ENCODE results near the gene LCE4A.
"Not testable (repeated sequence)": the region's sequence is repeated elsewhere in the genome, so short reads cannot be mapped to it uniquely, and the experiment has no call there.

The LCE4A gene

DNA sequence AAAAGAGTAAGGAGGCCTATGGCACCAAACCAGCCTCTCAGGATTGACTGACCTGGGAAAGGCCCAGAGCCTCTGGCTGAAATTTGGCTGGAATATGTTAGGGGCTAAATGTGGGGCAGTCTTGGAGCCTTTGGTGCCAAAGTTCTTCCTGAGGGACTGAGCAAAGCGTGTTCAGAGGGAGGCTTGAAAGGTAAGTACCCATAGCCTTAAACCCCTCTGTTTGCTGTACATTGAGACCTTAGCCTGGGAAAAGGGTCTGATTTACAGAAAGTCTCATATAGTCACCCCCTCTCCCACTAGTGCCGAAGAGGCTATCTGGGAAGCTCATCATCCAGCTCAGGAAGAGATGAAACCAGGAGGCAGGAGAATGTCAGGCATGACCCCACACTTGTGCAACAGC lies at the start of gene LCE4A:
Gene LCE4A (plus strand): TSS at position 301 of the 400 bp plus-strand sequence. CDS start 916 bp downstream, outside the sequence.
- no peak for DNase-seq

DNA sequence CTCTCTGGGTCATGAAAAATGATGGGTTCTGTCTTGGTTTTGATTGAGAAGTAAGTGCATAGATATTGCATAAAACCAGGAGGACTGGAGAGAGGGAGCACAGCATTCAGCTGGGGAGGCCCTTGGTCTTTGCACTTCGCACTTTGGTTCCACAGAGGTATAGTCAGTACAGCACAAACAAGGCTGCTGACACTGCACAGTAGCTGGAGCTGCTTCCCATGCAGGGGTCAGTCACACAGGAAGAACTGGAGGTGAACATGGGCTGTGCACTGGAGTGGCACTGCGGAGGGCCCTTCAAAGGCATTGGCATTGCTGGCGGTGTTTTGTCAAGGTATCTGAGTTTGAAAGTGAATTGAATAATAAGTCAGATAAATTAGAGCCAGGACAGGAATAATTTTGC lies 49.3 kb upstream of the LCE4A start:
- DNase-seq: no peak

GRCh38 chr1:152663098-152663497 lies 44.9 kb upstream of the LCE4A start, which contains the start of gene LCE2D:
LCE2D (plus strand) TSS chr1:152663380; CDS start chr1:152664106, 726 bp downstream.
- no peak for DNase-seq

DNA sequence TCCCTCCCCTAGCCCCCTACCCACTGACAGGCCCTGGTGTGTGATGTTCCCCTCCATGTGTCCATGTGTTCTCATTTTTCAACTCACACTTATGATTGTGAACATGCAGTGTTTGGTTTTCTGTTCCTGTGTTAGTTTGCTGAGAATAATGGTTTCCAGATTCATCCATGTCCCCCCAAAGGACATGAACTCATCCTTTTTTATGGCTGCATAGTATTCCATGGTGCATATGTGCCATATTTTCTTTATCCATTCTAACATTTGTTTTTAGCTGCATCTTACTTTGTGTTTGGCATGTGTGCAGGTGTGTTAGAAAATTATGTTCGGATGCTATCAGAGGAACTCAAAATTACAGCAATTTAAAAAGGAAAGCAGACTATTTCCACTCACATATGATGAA lies 41.8 kb upstream of the LCE4A start:
- not testable (repeated sequence) for DNase-seq

DNA sequence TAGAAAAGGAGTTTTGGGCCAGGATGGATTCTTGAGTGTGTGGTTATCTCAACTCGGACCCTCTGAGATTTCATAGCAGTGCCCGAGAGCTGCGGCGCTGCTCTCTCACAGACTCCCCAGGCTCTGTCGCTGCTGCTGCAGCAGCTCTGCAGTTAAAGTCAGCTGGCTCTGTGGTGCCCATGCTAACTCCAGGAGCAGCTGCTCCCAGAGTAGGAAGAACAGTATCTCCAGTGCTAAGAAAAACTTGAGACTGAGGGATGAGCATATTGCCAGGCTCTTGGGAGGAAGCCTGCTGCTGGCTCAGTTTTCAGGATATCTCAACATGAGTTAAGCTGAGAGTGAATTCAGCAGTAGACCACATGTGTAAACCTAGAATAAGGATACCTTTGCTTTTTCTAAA lies 40.3 kb upstream of the LCE4A start:
- no peak for DNase-seq

DNA sequence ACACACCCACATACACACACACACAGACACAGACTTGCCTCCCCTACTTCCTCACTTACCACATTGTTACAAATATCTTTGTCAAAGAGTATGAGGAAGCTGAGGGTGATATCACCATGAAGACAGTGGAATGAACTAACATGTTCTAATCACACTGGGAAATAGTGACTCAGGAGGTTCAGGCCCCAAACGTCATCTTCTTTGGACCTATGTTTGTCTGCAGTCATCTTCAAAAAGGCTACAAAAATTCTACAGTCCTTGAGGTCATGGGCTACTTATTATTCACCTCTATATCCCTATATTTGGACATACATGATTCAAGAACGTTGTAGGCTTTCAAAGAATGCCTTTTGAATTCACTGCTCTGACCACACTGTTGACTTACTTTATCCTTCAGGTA lies 34.9 kb upstream of the LCE4A start:
- no peak for DNase-seq

GRCh38 chr1:152674983-152675382 lies 33.0 kb upstream of the LCE4A start, which contains the start of gene LCE2C:
LCE2C (plus strand) TSS chr1:152675279; CDS start chr1:152676016, 737 bp downstream.
- not testable (repeated sequence) for DNase-seq

GRCh38 chr1:152679459-152679858 lies 28.5 kb upstream of the LCE4A start:
- no peak for DNase-seq

GRCh38 chr1:152681616-152682015 lies 26.3 kb upstream of the LCE4A start:
- DNase-seq: no peak

GRCh38 chr1:152683846-152684245 lies 24.1 kb upstream of the LCE4A start:
- DNase-seq: no peak

- not testable (repeated sequence) for DNase-seq
These were observed 22.1 kb upstream of the LCE4A start, which contains the start of gene LCE2B for GRCh38 chr1:152685823-152686222. LCE2B (plus strand) TSS chr1:152686123; CDS start chr1:152686844, 721 bp downstream.

DNA sequence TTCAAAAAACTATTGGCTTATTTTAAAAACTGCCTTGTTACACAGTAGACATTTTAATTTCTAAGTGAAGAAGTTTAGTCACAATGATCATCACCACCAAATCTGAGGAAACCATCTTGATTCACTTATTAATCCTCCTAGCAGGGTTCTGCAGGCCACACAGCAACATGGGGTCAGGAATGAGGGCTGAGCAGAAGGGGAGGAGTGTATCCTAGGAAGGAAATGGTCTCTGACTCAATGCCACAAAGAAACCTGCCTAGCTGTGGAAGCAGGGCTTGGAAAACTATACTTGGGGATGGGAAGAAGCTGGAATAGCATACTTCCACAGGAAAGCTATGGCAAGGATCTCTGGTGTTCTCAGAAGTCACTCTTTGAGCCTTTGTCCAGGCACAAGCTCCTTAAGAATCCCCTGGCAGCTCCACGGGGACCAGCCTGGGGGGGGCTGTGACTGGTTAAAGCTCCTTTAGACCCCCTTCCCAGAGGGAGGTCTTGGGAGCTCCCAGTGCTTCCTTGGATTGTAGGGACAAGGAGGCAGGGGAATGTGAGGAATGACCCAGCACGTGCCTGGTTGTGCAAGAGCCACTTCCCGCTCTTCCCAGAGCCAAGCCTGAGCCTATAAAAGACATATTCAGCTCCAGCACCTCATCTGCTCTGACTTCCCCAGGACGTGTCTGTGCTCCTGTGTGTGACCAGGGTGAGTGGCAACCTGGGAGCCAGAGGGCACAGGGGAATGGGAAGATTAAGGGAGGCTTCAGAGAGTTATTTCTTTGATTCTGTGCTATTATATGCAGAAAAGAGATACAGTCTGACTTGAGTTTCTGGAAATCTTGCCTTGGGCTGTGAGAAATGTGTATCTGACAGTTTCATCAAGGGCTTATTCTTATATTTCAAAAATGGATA lies 10.0 kb upstream of the LCE4A start, which contains the start of gene LCE2A:
Gene LCE2A (plus strand): TSS at position 645 of the 900 bp plus-strand sequence. CDS start 557 bp downstream, outside the sequence.
- no peak for DNase-seq

DNA sequence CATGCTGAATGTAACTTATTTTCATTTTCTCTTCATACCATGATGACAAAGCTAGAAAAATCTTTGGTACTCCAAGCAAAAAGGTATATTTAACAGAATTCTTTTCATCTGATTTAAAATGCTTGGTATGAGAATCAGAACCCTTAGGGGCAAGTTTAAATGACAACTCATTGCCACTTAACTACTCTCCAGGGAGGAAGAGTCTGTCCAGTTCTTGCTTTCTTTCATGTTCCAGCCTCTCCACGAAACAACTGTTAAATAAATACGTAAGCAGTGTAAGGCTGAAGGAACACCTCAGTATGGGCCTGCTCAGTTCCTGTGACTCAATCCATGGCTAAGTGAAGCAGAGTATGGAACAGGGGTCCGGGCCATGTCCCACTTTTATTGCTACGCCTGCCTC lies 8.2 kb upstream of the LCE4A start:
- DNase-seq: no peak

- no peak for DNase-seq
These were observed 10.3 kb downstream of the LCE4A start for GRCh38 chr1:152718238-152718637.

DNA sequence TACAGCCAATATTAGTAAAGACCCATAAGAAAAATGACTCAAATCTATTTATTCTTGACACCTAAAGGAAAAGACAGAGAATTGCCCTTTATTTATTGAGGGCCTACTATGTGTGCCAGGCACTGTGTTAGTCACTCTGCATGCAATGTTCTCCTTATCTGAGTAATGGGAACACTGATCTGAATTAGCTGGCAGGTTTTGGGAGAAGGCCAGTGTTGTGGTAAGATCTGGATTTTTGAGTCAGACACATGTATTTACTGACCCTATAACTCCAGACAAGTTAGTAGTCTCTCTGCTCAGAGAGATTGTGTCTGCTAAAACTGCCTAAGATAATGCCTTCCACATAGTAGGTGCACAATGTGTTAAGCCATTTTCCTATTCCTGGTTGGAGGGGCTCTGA lies 17.3 kb downstream of the LCE4A start:
- no peak for DNase-seq

DNA sequence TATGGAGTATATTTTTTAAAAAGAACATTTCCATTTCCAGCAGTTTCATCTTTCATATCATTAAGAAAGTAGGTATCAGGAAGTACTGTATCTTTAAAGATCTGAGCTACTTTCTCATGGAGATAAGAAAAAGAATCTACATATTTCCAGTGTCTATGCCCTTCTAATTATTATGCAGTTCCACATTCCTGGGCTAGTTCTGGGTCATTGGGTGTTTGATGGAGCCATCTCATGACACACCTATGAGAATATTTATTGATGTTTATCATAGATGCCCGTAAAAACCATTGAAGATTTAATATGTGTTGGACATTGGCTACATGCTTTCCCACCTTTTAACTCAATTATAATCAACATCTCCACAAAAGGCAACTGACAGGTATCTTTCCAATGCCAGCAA lies 21.0 kb downstream of the LCE4A start:
- no peak for DNase-seq

DNA sequence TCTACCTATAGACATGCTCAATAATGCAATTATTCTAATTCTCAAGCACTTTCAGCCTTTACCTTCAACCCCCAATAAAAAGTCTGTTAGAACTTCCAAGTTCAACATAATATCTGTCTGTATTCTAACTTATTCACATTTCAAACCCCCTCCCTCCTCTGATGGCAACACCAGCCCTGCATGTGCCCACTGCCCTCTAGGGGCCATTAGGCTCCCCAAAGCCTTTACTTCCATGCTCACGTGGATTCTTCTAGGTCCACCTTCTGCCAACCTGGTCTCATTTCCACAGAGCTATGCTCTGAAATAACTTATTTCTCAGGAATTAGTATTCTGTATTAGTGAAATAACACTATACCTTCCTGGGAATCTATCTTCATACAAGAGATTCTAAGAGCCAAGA lies 27.7 kb downstream of the LCE4A start:
- no peak for DNase-seq

GRCh38 chr1:152737997-152738396 lies 30.0 kb downstream of the LCE4A start:
- DNase-seq: no peak

GRCh38 chr1:152739841-152740240 lies 31.9 kb downstream of the LCE4A start:
- no peak for DNase-seq

GRCh38 chr1:152741656-152742055 lies 33.7 kb downstream of the LCE4A start:
- DNase-seq: no peak

DNA sequence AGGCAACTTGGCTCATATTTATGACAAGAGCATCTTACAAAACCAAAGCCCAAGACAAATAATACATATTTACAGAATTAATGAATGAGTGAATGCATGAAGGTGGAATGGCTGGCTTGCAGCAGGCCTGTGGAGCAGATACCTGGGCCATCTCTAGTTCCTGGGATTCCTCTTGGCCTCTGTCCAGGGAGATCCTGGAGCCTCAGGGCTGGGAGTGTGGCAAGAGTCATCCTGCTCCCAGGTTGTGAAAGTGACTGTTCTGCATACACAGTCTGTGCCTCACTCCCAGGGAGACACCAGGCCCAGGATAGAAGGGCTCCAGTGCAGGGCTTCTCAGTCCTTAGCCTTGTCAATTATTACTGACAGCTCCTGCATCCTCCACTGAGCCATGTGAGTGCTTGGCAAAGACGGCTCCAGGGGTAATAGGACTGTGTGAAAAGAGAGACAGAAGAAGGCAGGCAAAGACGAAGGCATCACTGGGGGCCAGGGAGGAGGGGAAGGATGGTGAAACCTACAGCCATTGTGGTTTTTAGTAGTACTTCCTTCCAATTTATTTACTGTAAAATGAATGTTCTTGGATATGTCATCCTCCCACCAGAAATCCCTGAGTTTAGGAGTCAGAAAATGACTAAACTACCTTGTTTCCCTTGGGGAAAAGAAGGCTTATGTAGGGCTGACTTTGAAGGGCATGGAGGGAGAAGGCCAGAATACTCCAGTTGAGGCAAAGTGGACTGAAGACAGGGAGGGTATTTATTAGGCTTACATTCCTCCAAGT lies 35.6 kb downstream of the LCE4A start:
- no peak for DNase-seq

- no peak for DNase-seq
These were observed 37.3 kb downstream of the LCE4A start for GRCh38 chr1:152745289-152745704.

- no peak for DNase-seq
These were observed 37.9 kb downstream of the LCE4A start for GRCh38 chr1:152745765-152746444.
